Neuronal stem cell (in vitro differentiated cells): Measurements from ENCODE around the gene ZC3HAV1.

ENCODE experiments used
- DNase-seq: peaks from one replicate; pipeline ENCODE4 v3.0.0-alpha.2; 2013; ENCODE audit warnings: low spot score
- H2AFZ ChIP-seq: one replicate; pipeline ENCODE4 v1.6.1; 2013; ENCODE audit warnings: mild to moderate bottlenecking, low read length, inconsistent platforms
- H2AK5ac ChIP-seq: 2 replicates; pipeline ENCODE4 v1.6.1; 2013; ENCODE audit warnings: low read depth, mild to moderate bottlenecking, inconsistent platforms, low read length, moderate library complexity, mixed read lengths
- H2BK120ac ChIP-seq: 2 replicates; pipeline ENCODE4 v1.6.1; 2013; ENCODE audit warnings: low read depth, mild to moderate bottlenecking, inconsistent platforms, low read length, moderate library complexity, mixed read lengths
- H2BK12ac ChIP-seq: one replicate; pipeline ENCODE4 v1.6.1; 2013; ENCODE audit warnings: low read length, inconsistent platforms
- H2BK15ac ChIP-seq: 2 replicates; pipeline ENCODE4 v1.6.1; 2013; ENCODE audit warnings: mild to moderate bottlenecking, low read length, inconsistent platforms, mixed read lengths
- H2BK5ac ChIP-seq: one replicate; pipeline ENCODE4 v1.6.1; 2013; ENCODE audit warnings: inconsistent platforms, mild to moderate bottlenecking, low read length, moderate library complexity
- H3K14ac ChIP-seq: one replicate; pipeline ENCODE4 v1.6.1; 2013; ENCODE audit warnings: low read length, inconsistent platforms
- H3K18ac ChIP-seq: 2 replicates; pipeline ENCODE4 v1.6.1; 2013; ENCODE audit warnings: low read length, inconsistent platforms
- H3K23ac ChIP-seq: 2 replicates; pipeline ENCODE4 v1.6.1; 2013; ENCODE audit warnings: low read depth, mild to moderate bottlenecking, mixed read lengths, low read length, inconsistent platforms; ENCODE audit not compliant: poor library complexity
- H3K27ac ChIP-seq: replicated peaks from 3 replicates; pipeline ENCODE4 v1.5.1; 2013; ENCODE audit warnings: low read length, inconsistent platforms
- H3K27me3 ChIP-seq, 3 experiments: 2 replicates each; pipeline ENCODE4 v1.6.1; 2013; ENCODE audit warnings: low read length in 3 of 3, mild to moderate bottlenecking in 2 of 3, inconsistent platforms in 1 of 3, low read depth in 1 of 3, mixed read lengths in 1 of 3, moderate library complexity in 1 of 3; ENCODE audit not compliant: control insufficient read depth in 3 of 3, insufficient read depth in 3 of 3
- H3K36me3 ChIP-seq, 2 donors: replicated peaks in 1 of 2; 2 replicates each; pipeline ENCODE4 v1.6.1; 2013; ENCODE audit warnings: low read length in 2 of 2; ENCODE audit not compliant: control insufficient read depth in 2 of 2, insufficient read depth in 2 of 2
- H3K4ac ChIP-seq: 2 replicates; pipeline ENCODE4 v1.6.1; 2013; ENCODE audit warnings: inconsistent platforms, mild to moderate bottlenecking, low read length, moderate library complexity
- H3K4me1 ChIP-seq, 2 donors: 1 replicate in 1 of 2; 2 replicates in 1 of 2; pipeline ENCODE4 v1.6.1; 2013; ENCODE audit warnings: low read length in 2 of 2, low read depth in 1 of 2; ENCODE audit not compliant: control insufficient read depth in 2 of 2, insufficient read depth in 1 of 2
- H3K4me2 ChIP-seq: one replicate; pipeline ENCODE4 v1.6.1; 2013; ENCODE audit warnings: mild to moderate bottlenecking, low read length, inconsistent platforms; ENCODE audit not compliant: insufficient read depth, poor library complexity, severe bottlenecking
- H3K4me3 ChIP-seq, 2 donors: 2 replicates each; pipeline ENCODE4 v1.5.1; 2013; ENCODE audit warnings: low read length in 2 of 2, mild to moderate bottlenecking in 2 of 2, inconsistent platforms in 1 of 2, moderate library complexity in 1 of 2
- H3K79me1 ChIP-seq: one replicate; pipeline ENCODE4 v1.6.1; 2013; ENCODE audit warnings: low read depth, mild to moderate bottlenecking, inconsistent platforms, low read length, moderate library complexity
- H3K9ac ChIP-seq: one replicate; pipeline ENCODE4 v1.6.1; 2013; ENCODE audit warnings: mild to moderate bottlenecking, low read depth, low read length, inconsistent platforms; ENCODE audit not compliant: poor library complexity
- H3K9me3 ChIP-seq, 2 donors: replicated peaks in 1 of 2; 2 replicates each; pipeline versions ENCODE3 to v1.6.1; 2013; ENCODE audit warnings: low read length in 2 of 2, mild to moderate bottlenecking in 2 of 2, inconsistent platforms in 1 of 2, low read depth in 1 of 2, mixed read lengths in 1 of 2, moderate library complexity in 1 of 2; ENCODE audit not compliant: control insufficient read depth in 2 of 2, insufficient read depth in 1 of 2
- H4K8ac ChIP-seq: one replicate; pipeline ENCODE4 v1.6.1; 2013; ENCODE audit warnings: low read depth, mild to moderate bottlenecking, inconsistent platforms, low read length, moderate library complexity
- H4K91ac ChIP-seq: one replicate; pipeline ENCODE4 v1.6.1; 2013; ENCODE audit warnings: low read length, low read depth, mild to moderate bottlenecking, inconsistent platforms; ENCODE audit not compliant: poor library complexity
- WGBS, 2 donors: extraction: QIAGEN DNeasy Blood & Tissue Kit; methylation state at CpG; one replicate each; pipeline ENCODE4 v1.1.7; 2013; ENCODE audit warnings: missing lambda C conversion rate in 2 of 2, mixed read lengths in 1 of 2; ENCODE audit not compliant: insufficient read length in 2 of 2, insufficient replicate concordance in 1 of 2; ENCODE audit errors: extremely low coverage in 2 of 2; 5-methylcytosine and 5-hydroxymethylcytosine counted together

The ZC3HAV1 gene

DNA sequence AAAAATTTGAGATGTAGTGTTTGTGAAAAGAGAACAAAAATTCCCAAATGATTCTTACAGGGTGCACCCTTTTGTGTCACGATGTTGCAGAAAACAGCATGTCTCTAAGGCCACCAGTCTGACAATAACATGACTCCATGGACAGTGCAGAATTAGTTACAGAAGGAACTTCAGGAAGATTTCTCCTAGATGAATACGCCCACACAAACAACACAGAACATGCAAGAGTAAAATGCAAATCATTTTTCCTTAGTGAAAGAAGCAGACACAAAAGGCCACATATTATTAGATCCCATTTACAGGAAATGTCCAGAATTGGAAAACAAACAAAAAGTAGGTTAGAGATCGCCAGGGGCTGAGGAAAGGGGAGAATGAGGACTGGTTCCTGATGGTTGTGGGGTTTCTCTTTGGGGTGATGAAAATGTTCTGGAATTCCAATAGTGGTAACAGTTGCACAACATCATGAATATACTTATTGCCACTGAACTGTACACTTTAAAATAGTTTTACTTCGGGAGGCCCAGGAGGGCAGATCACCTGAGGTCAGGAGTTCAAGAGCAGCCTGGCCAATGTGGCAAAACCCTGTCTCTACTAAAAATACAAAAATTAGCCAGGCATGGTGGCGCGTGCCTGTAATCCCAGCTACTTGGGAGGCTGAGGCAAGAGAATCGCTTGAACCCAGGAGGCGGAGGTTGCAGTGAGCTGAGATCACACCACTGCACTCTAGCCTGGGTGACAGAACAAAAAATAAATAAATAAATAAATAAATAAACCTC lies 10.2 kb downstream of the ZC3HAV1 start:
- H2BK15ac ChIP-seq: no peak overlapping the region
- no peak overlapping the region for H2AK5ac ChIP-seq
- H4K91ac ChIP-seq: no peak overlapping the region
- H3K4me3 ChIP-seq: no peak overlapping the region
- H3K14ac ChIP-seq: no peak overlapping the region
- H2AFZ ChIP-seq: no peak overlapping the region
- no peaks in the 10 kb centered on the region for H3K9me3 ChIP-seq
- no peak overlapping the region for H3K27ac ChIP-seq
- no peak overlapping the region for H4K8ac ChIP-seq
- H3K4ac ChIP-seq: no peak overlapping the region
- no peak overlapping the region for H2BK120ac ChIP-seq
- no peak overlapping the region for H2BK12ac ChIP-seq
- H3K27me3 ChIP-seq: no peaks in the 10 kb centered on the region
- no peak overlapping the region for H3K9ac ChIP-seq
- no peak for DNase-seq
- H3K18ac ChIP-seq: no peak overlapping the region
- H3K4me1 ChIP-seq: peaks cover 0 to 3% of the 10 kb centered on the region in 2 donors
- H2BK5ac ChIP-seq: no peak overlapping the region
- no peaks in the 10 kb centered on the region for H3K79me1 ChIP-seq
- H3K23ac ChIP-seq: no peak overlapping the region
- H3K36me3 ChIP-seq: peaks cover 0 to 3% of the 10 kb centered on the region in 2 donors
- no peak overlapping the region for H3K4me2 ChIP-seq
- WGBS, 2 donors: no CpG with 5 or more reads among the region's 8 CpGs

DNA sequence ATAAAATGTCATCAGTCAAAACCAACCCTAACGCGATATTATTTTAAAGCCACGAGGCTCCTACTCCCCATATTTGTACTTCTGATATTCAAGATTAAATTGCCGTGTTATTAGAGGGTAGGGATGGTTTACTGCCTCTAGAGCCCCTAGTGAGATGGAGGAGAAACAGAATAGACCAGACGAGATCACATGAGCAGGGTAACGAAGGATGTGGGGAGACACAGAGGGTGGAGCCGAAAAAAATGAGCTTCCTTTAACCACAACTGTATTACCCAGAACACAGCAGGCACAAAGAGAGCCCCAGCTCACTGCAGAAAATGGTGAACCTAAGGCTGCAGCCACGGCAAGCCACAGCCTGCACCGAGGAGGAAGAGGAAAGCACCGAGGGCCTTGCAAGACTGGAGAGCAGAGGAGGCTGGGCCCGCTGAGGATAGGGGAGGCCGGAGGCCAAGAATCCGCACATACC lies 14.3 kb downstream of the ZC3HAV1 start:
- no CpG with 5 or more reads among the region's 13 CpGs for WGBS, 2 donors
- no peak overlapping the region for H3K4me3 ChIP-seq
- H2BK12ac ChIP-seq: no peak overlapping the region
- no peak overlapping the region for H3K4ac ChIP-seq
- H2BK120ac ChIP-seq: no peak overlapping the region
- H3K4me2 ChIP-seq: no peak overlapping the region
- no peak overlapping the region for H2BK5ac ChIP-seq
- peak overlapping the region; percentile 7 for H3K18ac ChIP-seq
- peak overlapping the region; percentile 8 for H3K23ac ChIP-seq
- H3K79me1 ChIP-seq: no peaks in the 10 kb centered on the region
- peaks cover 0 to 3% of the 10 kb centered on the region in 2 donors for H3K36me3 ChIP-seq
- no peak overlapping the region for H2AK5ac ChIP-seq
- H3K9me3 ChIP-seq: peaks cover 0 to 5% of the 10 kb centered on the region in 2 donors
- H3K27me3 ChIP-seq: no peaks in the 10 kb centered on the region
- no peak overlapping the region for H3K9ac ChIP-seq
- no peak overlapping the region for H2AFZ ChIP-seq
- no peak overlapping the region for H2BK15ac ChIP-seq
- H3K14ac ChIP-seq: no peak overlapping the region
- no peak overlapping the region for H3K27ac ChIP-seq
- no peak overlapping the region for H4K91ac ChIP-seq
- DNase-seq: no peak
- H4K8ac ChIP-seq: no peak overlapping the region
- peaks cover 0 to 9% of the 10 kb centered on the region in 2 donors for H3K4me1 ChIP-seq

DNA sequence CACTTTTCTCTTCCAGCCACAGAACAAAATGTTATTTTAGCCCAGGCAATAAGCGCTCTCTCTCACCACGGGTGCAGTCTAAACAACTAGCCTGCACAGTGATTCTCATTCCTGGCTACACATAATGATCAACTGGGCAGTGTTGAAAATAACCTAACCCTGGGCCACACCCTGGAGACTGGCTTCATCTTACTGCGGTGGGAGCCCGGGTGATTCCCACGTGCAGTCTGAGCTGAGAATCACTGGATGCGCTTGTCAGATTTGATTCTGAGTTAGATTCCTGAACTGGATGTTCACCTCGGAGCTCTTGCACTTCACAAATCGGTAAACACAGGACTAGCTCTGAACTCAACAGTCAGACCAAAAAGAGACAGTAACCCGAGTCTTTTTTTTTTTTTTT lies 14.9 kb downstream of the ZC3HAV1 start:
- no peak overlapping the region for H3K4me2 ChIP-seq
- no peak overlapping the region for H2AFZ ChIP-seq
- peaks cover 0 to 9% of the 10 kb centered on the region in 2 donors for H3K4me1 ChIP-seq
- H3K27me3 ChIP-seq: no peaks in the 10 kb centered on the region
- peak overlapping the region; percentile 22 for H3K27ac ChIP-seq
- H3K23ac ChIP-seq: no peak overlapping the region
- H2BK12ac ChIP-seq: no peak overlapping the region
- WGBS, 2 donors: no CpG with 5 or more reads among the region's 9 CpGs
- H3K4ac ChIP-seq: no peak overlapping the region
- H2BK15ac ChIP-seq: no peak overlapping the region
- no peak overlapping the region for H3K14ac ChIP-seq
- no peak overlapping the region for H3K9ac ChIP-seq
- no peak overlapping the region for H3K4me3 ChIP-seq
- H2BK120ac ChIP-seq: no peak overlapping the region
- no peak overlapping the region for H4K8ac ChIP-seq
- H2AK5ac ChIP-seq: no peak overlapping the region
- DNase-seq: no peak
- no peak overlapping the region for H3K18ac ChIP-seq
- no peaks in the 10 kb centered on the region for H3K79me1 ChIP-seq
- no peak overlapping the region for H4K91ac ChIP-seq
- no peak overlapping the region for H2BK5ac ChIP-seq
- peaks cover 0 to 5% of the 10 kb centered on the region in 2 donors for H3K9me3 ChIP-seq
- peaks cover 0 to 3% of the 10 kb centered on the region in 2 donors for H3K36me3 ChIP-seq

DNA sequence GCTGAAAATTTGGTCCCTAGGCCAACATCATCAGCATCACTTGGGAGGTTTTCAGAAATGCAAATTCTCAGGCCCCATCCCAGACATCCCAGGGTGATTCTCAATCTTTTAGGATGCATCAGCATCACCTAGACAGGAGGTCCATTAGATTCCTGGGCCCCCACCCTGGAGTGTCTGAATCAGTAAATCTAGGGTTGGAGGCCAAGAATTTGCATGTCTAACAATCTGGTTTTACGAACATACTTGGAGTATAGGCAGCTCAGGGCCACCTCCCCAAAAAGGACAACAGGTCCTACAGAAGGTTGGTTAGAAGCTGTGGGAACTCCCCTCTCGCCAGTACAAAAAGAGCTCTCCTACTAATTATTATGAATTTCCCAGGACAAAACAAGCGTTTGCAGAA lies 15.5 kb downstream of the ZC3HAV1 start:
- no peak overlapping the region for H2BK15ac ChIP-seq
- H3K4me3 ChIP-seq: no peak overlapping the region
- H4K8ac ChIP-seq: no peak overlapping the region
- no peak overlapping the region for H3K18ac ChIP-seq
- no peak overlapping the region for H2AFZ ChIP-seq
- no peak overlapping the region for H3K4me2 ChIP-seq
- H3K23ac ChIP-seq: no peak overlapping the region
- DNase-seq: no peak
- H3K9ac ChIP-seq: no peak overlapping the region
- no peak overlapping the region for H2BK120ac ChIP-seq
- H2BK12ac ChIP-seq: no peak overlapping the region
- no peak overlapping the region for H3K14ac ChIP-seq
- no peak overlapping the region for H3K4ac ChIP-seq
- H3K36me3 ChIP-seq: peaks cover 0 to 8% of the 10 kb centered on the region in 2 donors
- no peak overlapping the region for H2BK5ac ChIP-seq
- no peak overlapping the region for H3K27ac ChIP-seq
- H3K9me3 ChIP-seq: peaks cover 0 to 5% of the 10 kb centered on the region in 2 donors
- H3K4me1 ChIP-seq: peaks cover 0 to 9% of the 10 kb centered on the region in 2 donors
- H2AK5ac ChIP-seq: no peak overlapping the region
- no peaks in the 10 kb centered on the region for H3K27me3 ChIP-seq
- H3K79me1 ChIP-seq: no peaks in the 10 kb centered on the region
- no CpG with 5 or more reads among the region's 3 CpGs for WGBS, 2 donors
- H4K91ac ChIP-seq: no peak overlapping the region
